HG03045 (cell line): ENCODE measurements around the gene KDM2A.

Experiments used
- ATAC-seq: cut with Tn5 transposase; IDR thresholded peaks from one replicate; pipeline ENCODE4 v1.9.1; 2021; ENCODE audit warnings: mild to moderate bottlenecking, moderate library complexity; ENCODE audit not compliant: unreplicated experiment

The KDM2A gene

DNA sequence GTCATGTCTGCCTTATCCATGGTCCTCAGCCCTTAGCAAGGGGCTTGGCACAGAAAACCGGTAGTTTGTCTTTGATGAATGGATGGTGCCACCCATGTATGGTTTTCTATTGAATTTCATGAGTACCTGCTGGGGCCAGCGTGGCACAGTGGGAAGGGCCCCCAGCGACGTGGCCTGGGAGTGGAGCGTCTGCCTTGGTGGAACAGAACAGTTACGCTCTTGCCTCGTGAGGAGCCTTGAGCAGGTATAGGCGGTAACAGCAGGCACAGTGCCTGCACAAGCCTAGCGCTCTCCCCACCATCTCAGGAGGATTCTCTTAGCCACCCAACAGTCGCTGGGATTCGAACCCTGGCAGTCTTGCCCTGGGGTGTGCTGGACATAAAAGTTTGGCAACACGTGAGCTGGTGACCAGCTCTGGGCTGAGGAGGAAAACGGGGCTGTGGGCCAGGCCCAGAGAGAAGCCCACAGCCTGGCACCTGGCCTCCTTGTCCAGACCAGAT is 181.2 kb downstream of the KDM2A start:
- no peak for ATAC-seq

- no peak for ATAC-seq
Observed at GRCh38 chr11:67300756-67301312, 181.8 kb downstream of the KDM2A start.

DNA sequence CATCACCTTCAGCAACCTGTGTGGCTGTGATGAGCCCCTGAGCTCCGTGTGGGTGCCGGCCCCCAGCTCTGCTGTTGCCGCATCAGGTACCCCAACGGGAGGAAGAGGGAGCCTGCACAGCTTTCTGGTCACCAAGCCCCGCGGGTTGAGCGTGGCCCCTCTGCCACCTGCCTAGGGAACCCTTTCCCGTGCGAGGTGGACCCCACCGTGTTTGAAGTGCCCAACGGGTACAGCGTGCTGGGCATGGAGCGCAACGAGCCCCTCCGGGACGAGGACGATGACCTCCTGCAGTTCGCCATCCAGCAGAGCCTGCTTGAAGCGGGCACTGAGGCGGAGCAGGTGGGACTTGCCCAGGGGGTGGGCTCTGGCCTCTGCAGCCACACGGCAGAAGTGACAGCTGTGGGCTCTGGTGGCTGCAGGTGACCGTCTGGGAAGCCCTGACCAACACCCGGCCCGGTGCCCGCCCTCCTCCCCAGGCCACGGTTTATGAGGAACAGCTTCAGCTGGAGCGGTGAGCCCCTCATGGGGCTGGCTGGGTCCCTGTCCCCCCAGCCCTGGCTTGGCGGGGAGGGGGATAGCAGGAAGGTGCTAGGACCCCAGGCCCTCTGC is 182.4 kb downstream of the KDM2A start:
- no peak for ATAC-seq

GRCh38 chr11:67301951-67302516 is 183.0 kb downstream of the KDM2A start:
- ATAC-seq, result no peak

DNA sequence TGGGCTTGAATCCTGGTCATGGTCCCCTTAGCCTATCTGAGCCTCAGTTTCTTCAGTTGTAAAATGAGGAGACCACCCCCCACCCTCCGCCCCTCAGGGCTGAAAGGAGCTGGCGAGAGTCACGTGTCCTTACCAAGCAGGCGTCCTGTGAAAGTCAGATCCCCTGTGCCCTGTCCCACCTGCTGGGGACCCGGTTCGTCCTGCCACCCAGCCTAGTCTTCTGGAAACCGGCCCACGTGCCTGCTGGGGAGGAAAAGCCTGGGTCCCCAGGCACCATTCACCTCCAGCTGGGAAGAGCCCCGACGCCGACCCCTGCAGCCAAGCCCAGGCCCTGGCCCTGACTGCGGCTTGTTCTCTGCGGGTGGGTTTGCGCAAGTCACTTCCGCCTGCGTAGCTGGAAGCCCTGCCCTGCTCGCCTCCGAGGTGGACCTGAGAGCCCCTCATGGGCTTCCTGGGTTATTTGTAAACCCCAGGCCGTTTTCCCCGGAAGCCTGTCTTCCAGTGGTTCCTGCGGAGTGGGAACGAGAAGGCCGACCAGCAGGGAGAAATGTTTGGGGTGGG is 183.6 kb downstream of the KDM2A start:
- no peak for ATAC-seq

DNA sequence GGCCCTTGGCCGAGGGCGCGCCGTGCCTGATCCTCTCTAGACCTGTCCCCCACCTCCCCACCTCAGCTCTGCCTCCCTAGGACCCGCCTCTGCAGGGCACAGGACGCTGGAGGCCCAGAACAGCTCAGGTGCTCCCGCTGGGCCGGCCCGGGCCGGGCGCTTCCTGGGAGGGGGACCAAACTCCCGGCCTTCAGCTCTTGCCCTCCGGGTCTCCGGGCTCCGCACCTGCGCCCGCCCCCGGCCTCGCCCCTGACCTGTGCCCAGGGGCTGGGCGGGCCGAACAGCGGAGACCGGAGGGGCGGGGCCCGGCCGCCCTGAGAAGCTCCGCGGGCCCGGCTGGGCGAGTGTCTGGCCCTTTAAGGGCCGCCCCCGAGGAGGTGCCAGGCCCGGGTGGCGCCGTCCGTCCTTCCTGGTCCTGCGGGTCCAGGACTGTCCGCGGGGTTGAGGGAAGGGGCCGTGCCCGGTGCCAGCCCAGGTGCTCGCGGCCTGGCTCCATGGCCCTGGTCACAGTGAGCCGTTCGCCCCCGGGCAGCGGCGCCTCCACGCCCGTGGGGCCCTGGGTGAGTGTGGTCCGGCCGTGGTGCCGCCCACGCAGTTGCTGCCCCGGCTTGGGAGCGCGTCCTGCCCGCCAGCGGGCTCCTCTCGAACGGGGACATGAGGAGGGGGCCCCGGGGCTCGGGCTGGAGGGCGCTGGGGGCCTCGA is 184.2 kb downstream of the KDM2A start, which contains the start of gene SSH3:
TSS of gene SSH3 (plus strand) at position 399 of the 703 bp plus-strand sequence. CDS start at position 495, 96 bp downstream.
- no peak for ATAC-seq

DNA sequence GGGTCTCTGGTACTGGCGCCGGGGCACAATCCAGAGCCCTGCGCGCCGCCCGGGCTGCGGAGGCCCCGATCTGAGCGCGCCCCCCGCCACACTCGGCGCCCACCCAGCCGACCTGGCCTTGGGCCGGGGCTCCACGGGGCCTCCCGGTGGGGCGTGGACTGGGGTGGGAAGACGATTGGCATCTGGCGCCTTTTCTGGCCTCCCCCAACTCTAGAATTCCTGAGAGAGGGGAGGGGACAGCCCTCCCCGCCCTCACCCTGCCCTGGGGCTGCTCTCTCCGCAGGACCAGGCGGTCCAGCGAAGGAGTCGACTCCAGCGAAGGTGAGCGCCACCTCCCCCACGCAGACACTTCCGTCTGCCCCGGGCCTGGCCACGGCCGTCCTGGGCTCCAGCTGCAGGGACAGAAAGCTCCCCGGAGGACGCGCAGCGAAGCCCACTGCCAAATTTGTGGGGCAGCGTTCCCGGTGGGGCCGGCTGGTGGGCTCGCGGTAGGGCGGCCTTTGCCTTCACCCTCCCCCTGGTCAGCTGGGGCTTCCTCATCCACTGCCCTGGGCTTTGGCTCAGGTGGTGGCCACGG is 184.9 kb downstream of the KDM2A start:
- no peak for ATAC-seq

DNA sequence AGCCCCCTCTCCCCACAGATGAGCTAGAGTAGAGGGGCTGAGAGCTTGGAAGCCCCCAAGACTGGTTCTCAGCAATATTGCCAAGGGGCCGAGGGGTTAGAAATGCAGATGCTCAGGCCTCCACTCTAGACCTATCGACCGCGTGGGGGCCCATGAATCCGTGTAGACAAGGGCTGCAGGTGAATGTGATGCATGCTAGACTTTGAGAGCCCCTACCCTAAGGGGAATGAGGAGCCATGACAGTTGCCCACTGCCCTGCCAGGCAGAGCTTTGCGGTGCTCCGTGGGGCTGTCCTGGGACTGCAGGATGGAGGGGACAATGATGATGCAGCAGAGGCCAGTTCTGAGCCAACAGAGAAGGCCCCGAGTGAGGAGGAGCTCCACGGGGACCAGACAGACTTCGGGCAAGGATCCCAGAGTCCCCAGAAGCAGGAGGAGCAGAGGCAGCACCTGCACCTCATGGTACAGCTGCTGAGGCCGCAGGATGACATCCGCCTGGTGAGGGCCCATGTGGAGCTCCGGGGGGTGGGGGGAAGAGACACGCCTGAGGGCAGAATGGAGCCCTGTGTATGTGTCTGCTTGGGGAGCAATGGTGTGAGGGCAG is 185.5 kb downstream of the KDM2A start:
- no peak for ATAC-seq

DNA sequence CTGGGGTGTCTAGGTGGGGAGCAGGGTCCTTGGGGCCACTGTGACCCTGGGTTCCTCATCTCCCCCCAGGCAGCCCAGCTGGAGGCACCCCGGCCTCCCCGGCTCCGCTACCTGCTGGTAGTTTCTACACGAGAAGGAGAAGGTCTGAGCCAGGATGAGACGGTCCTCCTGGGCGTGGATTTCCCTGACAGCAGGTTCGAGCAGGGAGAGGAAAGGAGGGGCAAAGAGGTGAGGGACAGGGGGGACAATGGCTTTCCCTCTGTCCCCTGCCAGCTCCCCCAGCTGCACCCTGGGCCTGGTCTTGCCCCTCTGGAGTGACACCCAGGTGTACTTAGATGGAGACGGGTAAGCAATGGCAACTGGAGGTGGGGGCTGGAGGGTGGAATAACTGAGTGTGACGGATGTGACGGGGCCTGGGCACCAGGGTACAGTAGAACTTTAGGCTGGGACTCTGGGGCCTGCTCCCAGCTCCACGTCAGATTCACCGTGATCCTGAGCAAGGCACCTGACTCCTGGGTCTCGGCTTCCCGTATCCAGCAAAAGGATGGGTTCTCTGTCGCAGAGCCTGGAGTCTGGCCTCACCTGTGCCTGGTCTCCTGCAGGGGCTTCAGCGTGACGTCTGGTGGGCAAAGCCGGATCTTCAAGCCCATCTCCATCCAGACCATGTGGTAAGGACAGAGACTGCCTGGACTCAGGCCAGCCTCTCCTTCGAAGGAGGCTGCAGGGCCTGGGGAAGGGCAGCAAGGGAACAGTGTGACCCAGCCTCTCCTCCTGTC is 187.9 kb downstream of the KDM2A start:
- no peak for ATAC-seq

GRCh38 chr11:67307545-67308001 is 188.5 kb downstream of the KDM2A start:
- no peak for ATAC-seq
